Breast epithelium (tissue), 4 donors: ENCODE measurements around the gene NUPR1. TPM values are rescaled to one million over a fixed set of nuclear protein-coding genes. Genes with fewer than 3 reads are reported as not detected.
A peak's percentile ranks its signal among the peaks of the same experiment; 100 is the strongest.
"Not testable (repeated sequence)": the region's sequence is repeated elsewhere in the genome, so short reads cannot be mapped to it uniquely, and the experiment has no call there.

ENCODE experiments used
- DNase-seq, 2 donors: peaks; one replicate each; pipeline ENCODE4 v3.0.0-alpha.2; 2019; ENCODE audit warnings: low spot score in 2 of 2
- H3K27ac ChIP-seq, 2 donors: fragments of 200-600 bp; sonication (generic) in 1 of 2; one replicate each; pipeline ENCODE4 v1.5.1; 2016 to 2019; ENCODE audit warnings: mild to moderate bottlenecking in 1 of 2
- H3K27me3 ChIP-seq, 2 donors: fragments of 200-600 bp; sonication (generic) in 1 of 2; one replicate each; pipeline versions ENCODE4 v1.5.1 to v1.6.0; 2017 to 2019; ENCODE audit warnings: control low read depth in 1 of 2, mild to moderate bottlenecking in 1 of 2
- H3K36me3 ChIP-seq: fragments of 200-600 bp; one replicate; pipeline ENCODE4 v1.5.1; 2019
- H3K4me1 ChIP-seq, 2 donors: fragments of 200-600 bp; sonication (generic); one replicate each; pipeline ENCODE4 v1.5.1; 2016 to 2019; ENCODE audit warnings: control low read depth in 1 of 2
- H3K4me3 ChIP-seq, 3 donors: fragments of 200-600 bp; sonication (generic); 1 replicate in 2 of 3; 2 replicates in 1 of 3; pipeline ENCODE4 v1.5.1; 2016 to 2019; ENCODE audit warnings: mild to moderate bottlenecking in 3 of 3, moderate library complexity in 2 of 3
- H3K9me3 ChIP-seq, 2 donors: fragments of 200-600 bp; sonication (generic) in 1 of 2; one replicate each; pipeline ENCODE4 v1.5.1; 2016 to 2019; ENCODE audit warnings: control low read depth in 1 of 2
- POLR2A ChIP-seq: fragments of 450-650 bp; IDR thresholded peaks from one replicate; pipeline ENCODE4 v1.6.1; 2016; ENCODE audit warnings: antibody characterized with exemption, mild to moderate bottlenecking, moderate library complexity
- POLR2AphosphoS5 ChIP-seq, 3 donors: sonication (generic); formaldehyde crosslinking; IDR thresholded peaks; one replicate each; pipeline ENCODE4 v1.6.1; 2017; ENCODE audit warnings: antibody characterized with exemption in 3 of 3
- intact Hi-C: fragments of 100-400 bp; cut with DNase I; formaldehyde crosslinking; loops from one replicate; pipeline ENCODE4 v1.15.1; 2023; ENCODE audit warnings: low total_unique reads
- total RNA-seq, 3 donors: library from RNA; depleted of rRNA; stranded (reverse); fragments of >200 nt; gene quantifications; one replicate each; pipeline ENCODE4 v1.1.0, GENCODE V29; 2016
- TF ChIP-seq, protein P1 (sequence below), 3 donors: fragments of 450-650 bp; IDR thresholded peaks; one replicate each; pipeline ENCODE4 v1.5.1; 2016 to 2017; ENCODE audit warnings: antibody characterized with exemption in 3 of 3, mild to moderate bottlenecking in 3 of 3, moderate library complexity in 3 of 3

The NUPR1 gene
- total RNA-seq, 3 donors from 2014 or later = 34.2 to 57.0 (median 47.5) TPM

DNA sequence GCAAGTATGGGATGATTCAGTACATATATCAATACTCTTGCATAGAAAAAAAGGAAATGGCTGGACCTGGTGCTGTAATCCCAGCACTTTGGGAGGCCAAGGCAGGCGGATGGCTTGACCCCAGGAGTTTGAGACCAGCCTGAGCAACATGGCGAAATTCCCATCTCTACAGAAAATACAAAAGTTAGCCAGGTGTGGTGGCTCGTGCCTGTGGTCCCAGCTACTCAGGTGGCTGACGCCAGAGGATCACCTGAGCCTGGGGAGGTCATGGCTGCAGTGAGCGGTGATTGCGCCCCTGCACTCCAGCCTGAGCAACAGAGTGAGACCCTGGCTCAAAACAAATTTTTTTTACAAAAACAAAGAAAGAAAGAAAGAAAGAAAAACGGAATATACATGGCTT is 7.9 kb upstream of the NUPR1 start:
- H3K9me3 ChIP-seq = no peaks in the 10 kb centered on the region
- intact Hi-C loops = loop anchor here (10.0 kb wide), 1 partner anchor 52 kb away; the partner anchor contains the start of genes APOBR and CLN3
- no peaks in the 10 kb centered on the region for H3K27me3 ChIP-seq
- H3K27ac ChIP-seq = no peak overlapping the region
- TF ChIP-seq POLR2A = no peak
- TF ChIP-seq, protein P1, sequence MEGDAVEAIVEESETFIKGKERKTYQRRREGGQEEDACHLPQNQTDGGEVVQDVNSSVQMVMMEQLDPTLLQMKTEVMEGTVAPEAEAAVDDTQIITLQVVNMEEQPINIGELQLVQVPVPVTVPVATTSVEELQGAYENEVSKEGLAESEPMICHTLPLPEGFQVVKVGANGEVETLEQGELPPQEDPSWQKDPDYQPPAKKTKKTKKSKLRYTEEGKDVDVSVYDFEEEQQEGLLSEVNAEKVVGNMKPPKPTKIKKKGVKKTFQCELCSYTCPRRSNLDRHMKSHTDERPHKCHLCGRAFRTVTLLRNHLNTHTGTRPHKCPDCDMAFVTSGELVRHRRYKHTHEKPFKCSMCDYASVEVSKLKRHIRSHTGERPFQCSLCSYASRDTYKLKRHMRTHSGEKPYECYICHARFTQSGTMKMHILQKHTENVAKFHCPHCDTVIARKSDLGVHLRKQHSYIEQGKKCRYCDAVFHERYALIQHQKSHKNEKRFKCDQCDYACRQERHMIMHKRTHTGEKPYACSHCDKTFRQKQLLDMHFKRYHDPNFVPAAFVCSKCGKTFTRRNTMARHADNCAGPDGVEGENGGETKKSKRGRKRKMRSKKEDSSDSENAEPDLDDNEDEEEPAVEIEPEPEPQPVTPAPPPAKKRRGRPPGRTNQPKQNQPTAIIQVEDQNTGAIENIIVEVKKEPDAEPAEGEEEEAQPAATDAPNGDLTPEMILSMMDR (IDR thresholded peaks at IDR 0.05) = no peak
- no peak for TF ChIP-seq POLR2AphosphoS5 (IDR thresholded peaks at IDR 0.05)
- DNase-seq = no peak
- no peaks in the 10 kb centered on the region for H3K4me1 ChIP-seq
- H3K36me3 ChIP-seq = no peaks in the 10 kb centered on the region
- no peak overlapping the region for H3K4me3 ChIP-seq

DNA sequence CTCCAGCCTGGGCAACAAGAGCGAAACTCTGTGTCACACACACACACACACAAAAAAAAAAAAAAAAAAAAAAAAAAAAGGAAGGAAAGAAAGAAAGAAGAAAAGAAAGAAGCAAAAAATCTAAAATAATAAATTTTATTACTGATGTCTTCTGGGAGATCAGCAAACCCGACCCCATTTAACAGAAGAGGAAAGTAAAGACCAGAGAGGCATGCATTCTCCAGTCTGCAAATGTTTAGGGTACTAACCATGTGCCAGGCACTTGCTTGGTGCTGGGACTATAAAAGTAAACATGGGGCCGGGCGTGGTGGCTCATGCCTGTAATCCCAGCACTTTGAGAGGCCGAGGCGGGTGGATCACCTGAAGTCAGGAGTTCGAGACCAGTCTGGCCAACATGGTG is 7.2 kb upstream of the NUPR1 start:
- not testable (repeated sequence) for H3K27me3 ChIP-seq, H3K27ac ChIP-seq, H3K36me3 ChIP-seq, H3K9me3 ChIP-seq, H3K4me1 ChIP-seq, H3K4me3 ChIP-seq, DNase-seq
- intact Hi-C loops = loop anchor here (10.0 kb wide), 1 partner anchor 51 kb away; the partner anchor contains the start of genes APOBR and CLN3

DNA sequence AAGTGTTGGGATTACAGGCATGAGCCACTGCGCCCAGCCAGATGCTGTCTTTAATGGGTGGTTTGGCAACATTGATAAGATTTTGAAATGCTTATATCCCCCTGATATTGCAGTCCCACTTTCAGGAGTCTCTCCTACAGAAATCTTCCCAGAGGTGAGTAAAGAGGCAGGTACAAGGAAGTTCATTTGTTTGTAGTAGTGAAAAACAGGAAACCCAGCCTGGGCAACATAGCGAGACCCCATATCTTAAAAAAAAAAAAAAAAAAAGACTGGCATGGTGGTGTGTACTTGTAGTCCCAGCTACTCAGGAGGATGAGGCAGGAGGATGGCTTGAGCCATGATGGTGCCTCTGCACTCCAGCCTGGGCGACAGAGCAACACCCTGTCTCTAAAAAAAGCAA is 6.2 kb upstream of the NUPR1 start:
- Histone ChIP-seq H3K27me3 (no peaks in the 10 kb centered on the region), H3K4me1 (no peaks in the 10 kb centered on the region), H3K27ac (no peak overlapping the region), H3K36me3 (no peaks in the 10 kb centered on the region), H3K4me3 (no peak overlapping the region), H3K9me3 (no peaks in the 10 kb centered on the region)
- TF ChIP-seq, protein P1 (IDR thresholded peaks at IDR 0.05) = no peak
- TF ChIP-seq POLR2A (no peak), POLR2AphosphoS5 (IDR thresholded peaks at IDR 0.05) (no peak)
- DNase-seq = no peak
- intact Hi-C loops = loop anchor here (10.0 kb wide), 1 partner anchor 50 kb away; the partner anchor contains the start of genes APOBR and CLN3

DNA sequence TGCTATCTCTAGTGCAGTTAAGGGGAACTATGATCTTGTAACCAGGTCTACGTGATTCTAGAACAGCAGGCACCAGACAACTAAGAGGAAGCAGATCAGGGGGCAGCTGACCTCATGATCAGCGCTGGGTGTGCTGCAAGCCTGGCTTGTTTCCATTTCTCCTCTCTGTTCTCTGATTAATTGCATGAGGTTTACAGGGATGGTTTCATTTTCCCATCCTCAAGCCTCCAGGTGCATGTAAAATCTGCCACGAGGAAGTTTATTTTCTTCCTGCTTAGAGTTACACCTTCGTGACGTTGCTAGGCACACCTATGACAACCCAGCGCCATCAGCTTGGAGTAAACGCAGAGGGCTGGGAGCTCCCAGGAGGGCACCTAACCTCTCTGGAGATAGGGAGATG is 4.3 kb upstream of the NUPR1 start:
- Histone ChIP-seq H3K27me3 (no peaks in the 10 kb centered on the region), H3K4me3 (no peak overlapping the region), H3K9me3 (no peaks in the 10 kb centered on the region), H3K36me3 (no peaks in the 10 kb centered on the region), H3K4me1 (peaks cover 0 to 5% of the 10 kb centered on the region in 2 donors), H3K27ac (peak overlapping the region; percentile 51 to 68)
- DNase-seq = peak in 1 of 2 donors; percentile 55
- TF ChIP-seq POLR2A = no peak
- peak in 1 of 3 donors; percentile 52 for TF ChIP-seq POLR2AphosphoS5 (IDR thresholded peaks at IDR 0.05)
- intact Hi-C loops = loop anchor here (10.0 kb wide), 1 partner anchor 48 kb away; the partner anchor contains the start of genes APOBR and CLN3

DNA sequence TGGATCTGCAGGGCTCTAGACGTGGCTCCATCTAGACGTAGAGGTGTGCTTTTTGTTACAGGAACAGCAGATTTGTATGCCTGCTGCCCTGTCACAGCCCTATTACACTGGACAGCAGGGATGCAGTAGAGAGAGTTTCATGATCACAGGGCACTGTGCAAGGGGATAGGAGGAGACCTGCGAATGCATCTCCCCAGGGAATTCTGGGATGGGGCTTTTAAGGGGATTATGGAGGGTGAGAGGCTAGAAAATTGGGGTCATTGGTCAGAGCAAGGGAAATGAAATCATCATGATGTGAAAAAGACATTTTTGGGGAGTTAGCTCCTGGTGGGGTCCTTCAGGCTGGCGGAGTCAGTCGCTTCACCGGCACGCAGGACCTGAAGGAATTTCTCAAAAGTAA is 3.9 kb upstream of the NUPR1 start:
- intact Hi-C loops = loop anchor here (10.0 kb wide), 1 partner anchor 48 kb away; the partner anchor contains the start of genes APOBR and CLN3
- TF ChIP-seq, protein P1 (IDR thresholded peaks at IDR 0.05) = no peak
- no peak for TF ChIP-seq POLR2AphosphoS5 (IDR thresholded peaks at IDR 0.05)
- TF ChIP-seq POLR2A = no peak
- peaks cover 0 to 5% of the 10 kb centered on the region in 2 donors for H3K4me1 ChIP-seq
- no peak overlapping the region for H3K4me3 ChIP-seq
- H3K27ac ChIP-seq = peak overlapping the region; percentile 51 to 68
- DNase-seq = no peak
- no peaks in the 10 kb centered on the region for H3K36me3 ChIP-seq
- no peaks in the 10 kb centered on the region for H3K27me3 ChIP-seq
- no peaks in the 10 kb centered on the region for H3K9me3 ChIP-seq

DNA sequence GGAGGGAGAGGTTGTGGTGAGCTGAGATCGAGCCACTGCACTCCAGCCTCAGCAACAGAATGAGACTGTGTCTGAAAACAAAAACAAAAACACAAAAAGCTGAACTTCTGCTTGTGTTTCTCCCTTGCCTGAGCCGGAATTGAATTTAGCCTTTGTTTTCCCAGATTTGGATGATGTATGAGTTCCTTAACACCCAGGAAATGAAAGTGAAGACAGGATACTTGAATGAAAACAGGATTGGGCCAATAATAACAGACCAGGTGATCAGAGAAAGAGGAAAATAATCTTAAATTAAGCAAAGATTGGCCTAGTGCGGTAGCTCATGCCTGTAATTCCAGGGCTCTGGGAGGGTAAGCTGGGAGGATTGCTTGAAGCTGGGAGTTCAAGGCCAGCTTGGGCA is 1.6 kb upstream of the NUPR1 start:
- intact Hi-C loops = loop anchor here (10.0 kb wide), 1 partner anchor 46 kb away; the partner anchor contains the start of genes APOBR and CLN3
- no peak for TF ChIP-seq POLR2AphosphoS5 (IDR thresholded peaks at IDR 0.05)
- H3K4me3 ChIP-seq = no peak overlapping the region

More for the DNA sequence above, 1.6 kb upstream of the NUPR1 start:
- Histone ChIP-seq H3K9me3 (no peaks in the 10 kb centered on the region), H3K27ac (peak overlapping the region; percentile 99), H3K27me3 (no peaks in the 10 kb centered on the region), H3K36me3 (no peaks in the 10 kb centered on the region), H3K4me1 (peaks cover 0 to 5% of the 10 kb centered on the region in 2 donors)
- DNase-seq = no peak
